ENCODE data around the gene SLC35G2.

Gene SLC35G2

DNA sequence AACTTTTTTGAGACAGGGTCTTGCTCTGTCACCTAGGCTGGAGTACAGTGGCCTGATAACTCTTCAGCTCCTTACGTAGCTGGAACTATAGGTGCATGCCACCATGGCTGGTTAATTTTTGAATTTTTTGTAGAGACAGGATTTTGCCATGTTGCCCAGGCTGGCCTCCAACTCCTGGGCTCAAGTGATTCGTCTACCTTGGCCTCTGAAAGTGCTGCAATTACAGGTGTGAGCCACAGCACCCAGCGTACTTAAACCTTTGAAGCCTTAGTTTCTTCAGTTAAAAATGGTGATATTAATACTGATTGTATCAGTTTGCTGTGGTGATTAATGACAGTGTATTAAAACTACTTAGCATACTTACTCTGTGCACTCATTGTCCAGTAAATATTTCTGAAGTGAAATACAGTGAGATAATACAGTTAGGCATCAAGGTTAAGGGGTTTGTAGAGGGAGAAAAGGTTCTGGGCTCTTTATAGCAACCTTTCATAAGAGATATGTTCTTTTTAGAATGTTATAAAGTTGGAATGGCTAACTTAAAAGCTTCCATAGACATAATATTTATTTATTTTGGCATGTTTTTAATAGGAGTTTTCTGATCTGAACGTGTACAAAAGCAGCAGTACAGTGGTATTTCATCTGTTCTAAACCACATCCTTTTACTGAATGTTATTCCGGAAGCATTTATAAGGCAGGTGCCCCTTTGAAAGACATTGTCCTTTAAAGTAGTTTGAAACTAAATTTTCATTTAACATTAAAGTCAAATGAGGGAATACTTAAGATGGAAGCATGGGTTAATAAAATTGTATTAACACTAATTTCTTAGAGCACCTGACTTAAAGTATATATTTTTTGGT lies 66.7 kb downstream of the SLC35G2 start:
- Histone ChIP-seq H3K27me3 (ENCODE audit: insufficient read depth, low read length) (no peaks in the 10 kb centered on the region), H3K79me2 (ENCODE audit: control insufficient read depth, insufficient read depth, low read length, poor library complexity) (no peaks in the 10 kb centered on the region), H3K4ac (ENCODE audit: low read depth, low read length) (peak overlapping the region; percentile 79), H3K4me3 (ENCODE audit: low read depth, low read length) (no peak overlapping the region), H2BK12ac (ENCODE audit: low read length) (no peak overlapping the region), H4K12ac (ENCODE audit: low read depth, low read length) (no peak overlapping the region), H3K4me2 (ENCODE audit: low read length) (no peak overlapping the region), H3K9ac (ENCODE audit: low read length) (no peak overlapping the region), H3K36me3 (ENCODE audit: control insufficient read depth in 1 of 2, insufficient read depth in 2 of 2, low read length in 2 of 2) (no peaks in the 10 kb centered on the region), H2BK120ac (ENCODE audit: insufficient read depth, low read length, poor library complexity) (no peak overlapping the region), H3K79me1 (ENCODE audit: low read length) (no peaks in the 10 kb centered on the region), H3K18ac (ENCODE audit: low read length) (no peak overlapping the region), H2BK5ac (ENCODE audit: low read depth, low read length, poor library complexity) (no peak overlapping the region), H3K9me3 (ENCODE audit: insufficient read depth, low read depth, low read length) (no peaks in the 10 kb centered on the region), H3K14ac (ENCODE audit: low read length) (no peak overlapping the region), H2AK5ac (ENCODE audit: low read length) (no peak overlapping the region), H4K8ac (ENCODE audit: low read depth, low read length) (no peak overlapping the region), H3K27ac (ENCODE audit: low read depth, low read length) (no peak overlapping the region), H3K23ac (ENCODE audit: low read length) (no peak overlapping the region), H3K4me1 (ENCODE audit: control insufficient read depth in 1 of 2, insufficient read depth in 2 of 2, low read length in 2 of 2) (no peaks in the 10 kb centered on the region), H4K91ac (ENCODE audit: low read depth, low read length) (no peak overlapping the region), H2AFZ (ENCODE audit: insufficient read depth, low read length, poor library complexity) (no peak overlapping the region)
- DNase-seq: no peak
- no CpG with 5 or more reads among the region's 5 CpGs for WGBS (ENCODE audit: extremely low coverage, insufficient coverage, insufficient read length)

- Histone ChIP-seq H3K79me1 (ENCODE audit: low read length) (peaks cover 6% of the 10 kb centered on the region), H3K14ac (ENCODE audit: low read length) (no peak overlapping the region), H3K23ac (ENCODE audit: low read length) (no peak overlapping the region), H3K4me1 (ENCODE audit: control insufficient read depth in 1 of 2, insufficient read depth in 2 of 2, low read length in 2 of 2) (peaks cover 8 to 13% of the 10 kb centered on the region in 2 experiments), H3K79me2 (ENCODE audit: control insufficient read depth, insufficient read depth, low read length, poor library complexity) (no peaks in the 10 kb centered on the region), H3K27me3 (ENCODE audit: insufficient read depth, low read length) (no peaks in the 10 kb centered on the region), H2BK12ac (ENCODE audit: low read length) (no peak overlapping the region), H2AK5ac (ENCODE audit: low read length) (no peak overlapping the region), H3K4me3 (ENCODE audit: low read depth, low read length) (no peak overlapping the region), H4K12ac (ENCODE audit: low read depth, low read length) (no peak overlapping the region), H4K91ac (ENCODE audit: low read depth, low read length) (no peak overlapping the region), H3K4ac (ENCODE audit: low read depth, low read length) (peak overlapping the region; percentile 57), H3K4me2 (ENCODE audit: low read length) (no peak overlapping the region), H2BK5ac (ENCODE audit: low read depth, low read length, poor library complexity) (no peak overlapping the region), H2BK120ac (ENCODE audit: insufficient read depth, low read length, poor library complexity) (no peak overlapping the region), H2AFZ (ENCODE audit: insufficient read depth, low read length, poor library complexity) (no peak overlapping the region), H3K9ac (ENCODE audit: low read length) (no peak overlapping the region), H4K8ac (ENCODE audit: low read depth, low read length) (no peak overlapping the region), H3K36me3 (ENCODE audit: control insufficient read depth in 1 of 2, insufficient read depth in 2 of 2, low read length in 2 of 2) (peaks cover 0 to 2% of the 10 kb centered on the region in 2 experiments), H3K9me3 (ENCODE audit: insufficient read depth, low read depth, low read length) (no peaks in the 10 kb centered on the region), H3K27ac (ENCODE audit: low read depth, low read length) (no peak overlapping the region), H3K18ac (ENCODE audit: low read length) (no peak overlapping the region)
- no peak for DNase-seq
- WGBS (ENCODE audit: extremely low coverage, insufficient coverage, insufficient read length): no CpG with 5 or more reads among the region's 24 CpGs
Measured at GRCh38 chr3:136889947-136890346, 71.0 kb downstream of the SLC35G2 start.

GRCh38 chr3:136891934-136892855 lies 73.3 kb downstream of the SLC35G2 start:
- Histone ChIP-seq H3K9me3 (ENCODE audit: insufficient read depth, low read depth, low read length) (no peaks in the 10 kb centered on the region), H3K79me2 (ENCODE audit: control insufficient read depth, insufficient read depth, low read length, poor library complexity) (no peaks in the 10 kb centered on the region), H2AFZ (ENCODE audit: insufficient read depth, low read length, poor library complexity) (no peak overlapping the region), H3K9ac (ENCODE audit: low read length) (no peak overlapping the region), H4K91ac (ENCODE audit: low read depth, low read length) (no peak overlapping the region), H3K4me3 (ENCODE audit: low read depth, low read length) (no peak overlapping the region), H4K12ac (ENCODE audit: low read depth, low read length) (no peak overlapping the region), H2BK120ac (ENCODE audit: insufficient read depth, low read length, poor library complexity) (no peak overlapping the region), H3K23ac (ENCODE audit: low read length) (no peak overlapping the region), H3K4ac (ENCODE audit: low read depth, low read length) (no peak overlapping the region), H3K79me1 (ENCODE audit: low read length) (peaks cover 6% of the 10 kb centered on the region), H3K27me3 (ENCODE audit: insufficient read depth, low read length) (no peaks in the 10 kb centered on the region), H3K27ac (ENCODE audit: low read depth, low read length) (peak overlapping the region; percentile 67), H2AK5ac (ENCODE audit: low read length) (no peak overlapping the region), H2BK12ac (ENCODE audit: low read length) (no peak overlapping the region), H3K4me1 (ENCODE audit: control insufficient read depth in 1 of 2, insufficient read depth in 2 of 2, low read length in 2 of 2) (peaks cover 8 to 13% of the 10 kb centered on the region in 2 experiments), H3K18ac (ENCODE audit: low read length) (no peak overlapping the region), H3K36me3 (ENCODE audit: control insufficient read depth in 1 of 2, insufficient read depth in 2 of 2, low read length in 2 of 2) (peaks cover 0 to 4% of the 10 kb centered on the region in 2 experiments), H3K4me2 (ENCODE audit: low read length) (no peak overlapping the region), H2BK5ac (ENCODE audit: low read depth, low read length, poor library complexity) (no peak overlapping the region), H4K8ac (ENCODE audit: low read depth, low read length) (no peak overlapping the region), H3K14ac (ENCODE audit: low read length) (no peak overlapping the region)
- no CpG with 5 or more reads among the region's 2 CpGs for WGBS (ENCODE audit: extremely low coverage, insufficient coverage, insufficient read length)
- peak; percentile 30 to 82 for DNase-seq

DNA sequence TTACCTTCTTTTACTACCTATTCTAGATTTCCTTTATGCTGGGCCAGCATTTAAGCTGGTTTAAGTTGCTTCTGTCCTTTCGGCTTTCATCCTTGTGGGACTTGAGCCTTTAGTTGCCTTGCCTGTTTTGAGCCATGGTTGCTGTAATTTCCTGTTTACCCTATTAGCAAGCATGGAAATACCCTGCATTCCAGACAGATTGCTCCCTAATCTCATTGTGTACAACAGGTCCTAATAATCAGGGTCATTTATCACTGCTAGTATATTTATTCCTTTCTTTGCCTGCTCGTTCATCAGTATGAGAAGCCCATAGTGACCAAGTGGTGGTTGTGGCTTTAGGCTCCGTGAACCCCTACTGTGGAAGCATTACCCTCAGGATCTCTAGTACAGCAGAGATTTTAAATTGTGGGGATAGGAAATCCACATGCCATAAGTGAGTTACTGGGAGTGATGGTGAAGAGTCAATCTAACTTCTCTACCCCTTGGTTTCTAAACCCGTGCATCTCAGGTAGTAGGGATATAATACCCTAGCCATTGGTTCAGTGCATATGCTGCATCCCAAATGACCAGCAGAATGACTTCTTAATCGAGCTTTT lies 75.0 kb downstream of the SLC35G2 start:
- Histone ChIP-seq H3K9me3 (ENCODE audit: insufficient read depth, low read depth, low read length) (no peaks in the 10 kb centered on the region), H3K4me2 (ENCODE audit: low read length) (peak overlapping the region; percentile 9), H3K9ac (ENCODE audit: low read length) (no peak overlapping the region), H3K79me1 (ENCODE audit: low read length) (peaks cover 6% of the 10 kb centered on the region), H3K23ac (ENCODE audit: low read length) (no peak overlapping the region), H2BK120ac (ENCODE audit: insufficient read depth, low read length, poor library complexity) (no peak overlapping the region), H3K4me3 (ENCODE audit: low read depth, low read length) (no peak overlapping the region), H2BK5ac (ENCODE audit: low read depth, low read length, poor library complexity) (no peak overlapping the region), H4K12ac (ENCODE audit: low read depth, low read length) (no peak overlapping the region), H3K14ac (ENCODE audit: low read length) (no peak overlapping the region), H4K91ac (ENCODE audit: low read depth, low read length) (no peak overlapping the region), H3K18ac (ENCODE audit: low read length) (no peak overlapping the region), H3K4ac (ENCODE audit: low read depth, low read length) (peak overlapping the region; percentile 70), H2AFZ (ENCODE audit: insufficient read depth, low read length, poor library complexity) (no peak overlapping the region), H3K36me3 (ENCODE audit: control insufficient read depth in 1 of 2, insufficient read depth in 2 of 2, low read length in 2 of 2) (peaks cover 0 to 4% of the 10 kb centered on the region in 2 experiments), H4K8ac (ENCODE audit: low read depth, low read length) (no peak overlapping the region), H3K27ac (ENCODE audit: low read depth, low read length) (peak overlapping the region; percentile 77), H3K4me1 (ENCODE audit: control insufficient read depth in 1 of 2, insufficient read depth in 2 of 2, low read length in 2 of 2) (peaks cover 9 to 14% of the 10 kb centered on the region in 2 experiments), H3K79me2 (ENCODE audit: control insufficient read depth, insufficient read depth, low read length, poor library complexity) (no peaks in the 10 kb centered on the region), H3K27me3 (ENCODE audit: insufficient read depth, low read length) (no peaks in the 10 kb centered on the region), H2BK12ac (ENCODE audit: low read length) (no peak overlapping the region), H2AK5ac (ENCODE audit: low read length) (no peak overlapping the region)
- DNase-seq: peak; percentile 20 to 50
- no CpG with 5 or more reads among the region's 5 CpGs for WGBS (ENCODE audit: extremely low coverage, insufficient coverage, insufficient read length)

Measured in trophoblast cell (in vitro differentiated cells and primary cell).